SU-DHL-6 (cell line): ENCODE results near the gene COL6A2.

ENCODE experiments used
- EZH2phosphoT487 ChIP-seq: fragments of 200-600 bp; sonication (generic), shearing (Covaris generic); conservative IDR thresholded peaks from 2 replicates; pipeline ENCODE4 v1.6.1; 2018; ENCODE audit warnings: mild to moderate bottlenecking, antibody characterized with exemption, low read length, moderate library complexity, mixed read lengths
- TF ChIP-seq, protein P1 (sequence below): fragments of 200-600 bp; sonication (generic); IDR thresholded peaks from one replicate; pipeline ENCODE4 v1.5.1; 2017; ENCODE audit warnings: antibody characterized with exemption, mild to moderate bottlenecking, low read length, moderate library complexity; ENCODE audit not compliant: insufficient read depth, poor library complexity, severe bottlenecking

DNA sequence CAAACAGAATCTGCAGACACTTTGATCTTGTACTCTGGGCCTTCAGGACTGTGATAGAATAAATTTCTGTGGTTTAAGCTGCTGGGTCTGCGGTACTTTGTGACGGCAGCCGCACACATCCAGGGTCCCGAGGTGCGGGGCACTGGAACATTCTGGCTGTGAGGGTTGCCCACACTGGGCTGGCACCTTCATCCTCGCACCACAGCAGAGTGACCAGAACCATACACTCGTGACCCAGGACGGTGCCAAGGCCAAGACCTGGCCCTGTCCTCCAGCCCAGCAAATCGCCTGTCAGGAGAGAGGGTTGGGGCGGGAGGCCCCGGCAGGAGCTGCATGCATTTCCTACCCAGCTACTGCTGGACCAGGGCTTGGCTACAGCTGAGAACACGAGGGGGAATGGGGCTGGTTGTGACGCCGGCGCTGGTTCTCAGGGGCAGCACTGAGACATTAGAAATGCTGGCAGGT, 60.1 kb downstream of the COL6A2 start:
- TF ChIP-seq, protein P1, sequence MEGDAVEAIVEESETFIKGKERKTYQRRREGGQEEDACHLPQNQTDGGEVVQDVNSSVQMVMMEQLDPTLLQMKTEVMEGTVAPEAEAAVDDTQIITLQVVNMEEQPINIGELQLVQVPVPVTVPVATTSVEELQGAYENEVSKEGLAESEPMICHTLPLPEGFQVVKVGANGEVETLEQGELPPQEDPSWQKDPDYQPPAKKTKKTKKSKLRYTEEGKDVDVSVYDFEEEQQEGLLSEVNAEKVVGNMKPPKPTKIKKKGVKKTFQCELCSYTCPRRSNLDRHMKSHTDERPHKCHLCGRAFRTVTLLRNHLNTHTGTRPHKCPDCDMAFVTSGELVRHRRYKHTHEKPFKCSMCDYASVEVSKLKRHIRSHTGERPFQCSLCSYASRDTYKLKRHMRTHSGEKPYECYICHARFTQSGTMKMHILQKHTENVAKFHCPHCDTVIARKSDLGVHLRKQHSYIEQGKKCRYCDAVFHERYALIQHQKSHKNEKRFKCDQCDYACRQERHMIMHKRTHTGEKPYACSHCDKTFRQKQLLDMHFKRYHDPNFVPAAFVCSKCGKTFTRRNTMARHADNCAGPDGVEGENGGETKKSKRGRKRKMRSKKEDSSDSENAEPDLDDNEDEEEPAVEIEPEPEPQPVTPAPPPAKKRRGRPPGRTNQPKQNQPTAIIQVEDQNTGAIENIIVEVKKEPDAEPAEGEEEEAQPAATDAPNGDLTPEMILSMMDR, result no peak
- no peak for TF ChIP-seq EZH2phosphoT487
